Breast epithelium (tissue), 3 donors: ENCODE measurements around the gene HOOK2.

Experiments used
- CTCF ChIP-seq, 3 donors: fragments of 450-650 bp; IDR thresholded peaks; one replicate each; pipeline ENCODE4 v1.5.1; 2016 to 2017; ENCODE audit warnings: antibody characterized with exemption in 3 of 3, mild to moderate bottlenecking in 3 of 3, moderate library complexity in 3 of 3
- POLR2A ChIP-seq: fragments of 450-650 bp; IDR thresholded peaks from one replicate; pipeline ENCODE4 v1.6.1; 2016; ENCODE audit warnings: antibody characterized with exemption, mild to moderate bottlenecking, moderate library complexity
- POLR2AphosphoS5 ChIP-seq, 3 donors: sonication (generic); formaldehyde crosslinking; IDR thresholded peaks; one replicate each; pipeline ENCODE4 v1.6.1; 2017; ENCODE audit warnings: antibody characterized with exemption in 3 of 3

- TF ChIP-seq CTCF (IDR thresholded peaks at IDR 0.05) (no peak), POLR2A (no peak), POLR2AphosphoS5 (IDR thresholded peaks at IDR 0.05) (no peak)
Observed at GRCh38 chr19:12802267-12803106, 27.1 kb upstream of the HOOK2 start.
